DOHH2 (cell line): Measurements from ENCODE around the gene RRP1B.

Experiments
- H3F3A ChIP-seq: fragments of 200-600 bp; sonication (generic), shearing (Covaris generic); 2 replicates; pipeline ENCODE4 v1.6.0; 2016; ENCODE audit warnings: antibody characterized with exemption, mild to moderate bottlenecking; ENCODE audit not compliant: control insufficient read depth, insufficient read depth
- H3K27ac ChIP-seq: fragments of 200-600 bp; sonication (generic); 2 replicates; pipeline ENCODE4 v1.5.1; 2014; ENCODE audit warnings: low read depth, mild to moderate bottlenecking, low read length, moderate library complexity
- H3K27me3 ChIP-seq: fragments of 200-600 bp; sonication (generic); 2 replicates; pipeline ENCODE4 v1.6.1; 2014; ENCODE audit warnings: mild to moderate bottlenecking, low read length, mixed read lengths; ENCODE audit not compliant: control insufficient read depth
- H3K36me3 ChIP-seq: fragments of 200-600 bp; sonication (generic); 2 replicates; pipeline ENCODE4 v1.6.1; 2014; ENCODE audit warnings: mild to moderate bottlenecking, low read length, moderate library complexity, mixed read lengths; ENCODE audit not compliant: control insufficient read depth
- H3K4me1 ChIP-seq: fragments of 200-600 bp; sonication (generic); 2 replicates; pipeline ENCODE4 v1.6.1; 2014; ENCODE audit warnings: mild to moderate bottlenecking, low read length, mixed read lengths; ENCODE audit not compliant: control insufficient read depth
- H3K4me2 ChIP-seq: fragments of 200-600 bp; sonication (generic); 2 replicates; pipeline ENCODE4 v1.6.0; 2014; ENCODE audit warnings: mild to moderate bottlenecking, low read length, moderate library complexity
- H3K4me3 ChIP-seq: fragments of 200-600 bp; sonication (generic); 2 replicates; pipeline ENCODE4 v1.5.1; 2014; ENCODE audit warnings: mild to moderate bottlenecking, low read length, mixed read lengths
- H3K79me2 ChIP-seq: fragments of 200-600 bp; sonication (generic); 2 replicates; pipeline ENCODE4 v1.6.1; 2014; ENCODE audit warnings: mild to moderate bottlenecking, low read length, mixed read lengths; ENCODE audit not compliant: control insufficient read depth
- H3K9me2 ChIP-seq: fragments of 200-600 bp; sonication (generic); replicated peaks from 2 replicates; pipeline ENCODE4 v1.6.1; 2014; ENCODE audit warnings: mild to moderate bottlenecking, low read length, mixed read lengths; ENCODE audit not compliant: control insufficient read depth
- H3K9me3 ChIP-seq: fragments of 200-600 bp; sonication (generic); 2 replicates; pipeline ENCODE4 v1.6.1; 2014; ENCODE audit warnings: antibody characterized with exemption, low read length, mixed read lengths; ENCODE audit not compliant: control insufficient read depth, insufficient read depth
- H4K20me1 ChIP-seq: fragments of 200-600 bp; sonication (generic); 2 replicates; pipeline ENCODE4 v1.6.0; 2014; ENCODE audit warnings: low read depth, mild to moderate bottlenecking, antibody characterized with exemption, low read length, moderate library complexity; ENCODE audit not compliant: control insufficient read depth, insufficient read depth
- CTCF ChIP-seq: fragments of 200-600 bp; sonication (generic); IDR thresholded peaks from one replicate; pipeline ENCODE4 v1.5.1; 2014; ENCODE audit warnings: antibody characterized with exemption, mild to moderate bottlenecking, low read depth, low read length; ENCODE audit not compliant: poor library complexity, severe bottlenecking
- EZH2phosphoT487 ChIP-seq: fragments of 200-600 bp; sonication (generic); IDR thresholded peaks from 2 replicates; pipeline ENCODE4 v1.6.1; 2017; ENCODE audit warnings: borderline replicate concordance, mild to moderate bottlenecking, antibody characterized with exemption, low read length, moderate library complexity, mixed read lengths

RRP1B gene

GRCh38 chr21:43654806-43655489, 4.4 kb upstream of the RRP1B start:
- H4K20me1 ChIP-seq: no peaks in the 10 kb centered on the region
- H3K79me2 ChIP-seq: peaks cover 13% of the 10 kb centered on the region
- H3F3A ChIP-seq: peaks cover 5% of the 10 kb centered on the region; the same call in 1 of the 2 replicates
- H3K4me3 ChIP-seq: no peak overlapping the region
- H3K27me3 ChIP-seq: no peaks in the 10 kb centered on the region
- no peak overlapping the region for H3K4me2 ChIP-seq
- peaks cover 9% of the 10 kb centered on the region for H3K4me1 ChIP-seq
- H3K27ac ChIP-seq: no peak overlapping the region
- H3K9me3 ChIP-seq: no peaks in the 10 kb centered on the region
- TF ChIP-seq CTCF (no peak), EZH2phosphoT487 (no peak)
- H3K9me2 ChIP-seq: no peaks in the 10 kb centered on the region
- H3K36me3 ChIP-seq: peaks cover 5% of the 10 kb centered on the region

- Histone ChIP-seq H3F3A (peaks cover 5% of the 10 kb centered on the region; the same call in 1 of the 2 replicates), H3K4me3 (no peak overlapping the region), H3K9me2 (no peaks in the 10 kb centered on the region), H4K20me1 (peaks cover 18% of the 10 kb centered on the region; the same call in 1 of the 2 replicates), H3K27me3 (no peaks in the 10 kb centered on the region), H3K27ac (no peak overlapping the region), H3K9me3 (no peaks in the 10 kb centered on the region), H3K4me2 (no peak overlapping the region), H3K4me1 (peaks cover 26% of the 10 kb centered on the region), H3K79me2 (peaks cover 39% of the 10 kb centered on the region), H3K36me3 (peaks cover 28% of the 10 kb centered on the region)
- TF ChIP-seq EZH2phosphoT487 (no peak), CTCF (no peak)
These were observed 1.8 kb upstream of the RRP1B start for GRCh38 chr21:43657355-43658087.

- peaks cover 19% of the 10 kb centered on the region; the same call in 1 of the 2 replicates for H4K20me1 ChIP-seq
- no peaks in the 10 kb centered on the region for H3K27me3 ChIP-seq
- peaks cover 26% of the 10 kb centered on the region for H3K4me1 ChIP-seq
- H3K36me3 ChIP-seq: peaks cover 35% of the 10 kb centered on the region
- peaks cover 46% of the 10 kb centered on the region for H3K79me2 ChIP-seq
- H3K9me3 ChIP-seq: no peaks in the 10 kb centered on the region
- no peak overlapping the region for H3K27ac ChIP-seq
- TF ChIP-seq CTCF (no peak), EZH2phosphoT487 (no peak)
- no peaks in the 10 kb centered on the region for H3K9me2 ChIP-seq
- peaks cover 5% of the 10 kb centered on the region; the same call in 1 of the 2 replicates for H3F3A ChIP-seq
- no peak overlapping the region; the same call in 1 of the 2 replicates for H3K4me3 ChIP-seq
- no peak overlapping the region for H3K4me2 ChIP-seq
These were observed 1.1 kb upstream of the RRP1B start for GRCh38 chr21:43658088-43658741.
